Endodermal cell (in vitro differentiated cells): ENCODE data around the gene KIAA1671. TPM values are rescaled to one million over a fixed set of nuclear protein-coding genes. Genes with fewer than 3 reads are reported as not detected.

Experiments
- DNase-seq: peaks from one replicate; pipeline ENCODE4 v3.0.0-alpha.2; 2017
- H3K27ac ChIP-seq: 2 replicates; pipeline ENCODE4 v1.5.1; 2013; ENCODE audit warnings: mild to moderate bottlenecking, low read depth, low read length, moderate library complexity
- H3K27me3 ChIP-seq: 2 replicates; pipeline ENCODE4 v1.6.1; 2013; ENCODE audit warnings: mild to moderate bottlenecking, low read length, moderate library complexity; ENCODE audit not compliant: insufficient read depth, control insufficient read depth, poor library complexity, severe bottlenecking
- H3K36me3 ChIP-seq: 2 replicates; pipeline ENCODE4 v1.7.0; 2013; ENCODE audit warnings: mild to moderate bottlenecking, low read length, moderate library complexity; ENCODE audit not compliant: control insufficient read depth, insufficient read depth
- H3K4me1 ChIP-seq: one replicate; pipeline ENCODE4 v1.7.0; 2013; ENCODE audit warnings: low read length; ENCODE audit not compliant: control insufficient read depth, insufficient read depth
- H3K4me3 ChIP-seq: 2 replicates; pipeline ENCODE4 v1.5.1; 2013; ENCODE audit warnings: mild to moderate bottlenecking, low read length, moderate library complexity
- H3K9ac ChIP-seq: 2 replicates; pipeline ENCODE4 v1.6.1; 2013; ENCODE audit warnings: mild to moderate bottlenecking, low read length, moderate library complexity; ENCODE audit not compliant: poor library complexity, severe bottlenecking; ENCODE audit errors: extremely low read depth
- H3K9me3 ChIP-seq: 2 replicates; pipeline ENCODE4 v1.6.1; 2013; ENCODE audit warnings: mild to moderate bottlenecking, low read length, moderate library complexity; ENCODE audit not compliant: control insufficient read depth
- H3K27ac Mint-ChIP-seq: 2 replicates; pipeline ENCODE4 v1.8.0; 2020; ENCODE audit warnings: mixed read lengths
- H3K27me3 Mint-ChIP-seq: 2 replicates; pipeline ENCODE4 v1.8.0; 2021; ENCODE audit warnings: mild to moderate bottlenecking, mixed read lengths; ENCODE audit not compliant: insufficient read depth
- H3K36me3 Mint-ChIP-seq: 2 replicates; pipeline ENCODE4 v1.8.0; 2020; ENCODE audit warnings: low read depth, mixed read lengths
- H3K4me1 Mint-ChIP-seq: 2 replicates; pipeline ENCODE4 v1.8.0; 2020; ENCODE audit warnings: mixed read lengths
- H3K4me3 Mint-ChIP-seq: 2 replicates; pipeline ENCODE4 v1.8.0; 2020; ENCODE audit warnings: mild to moderate bottlenecking, moderate library complexity, mixed read lengths
- H3K9me3 Mint-ChIP-seq: 2 replicates; pipeline ENCODE4 v1.8.0; 2020; ENCODE audit warnings: mild to moderate bottlenecking, mixed read lengths
- WGBS, 2 experiments: methylation state at CpG; one replicate each; pipeline versions ENCODE4 v1.1.5 to v1.1.7; 2013; ENCODE audit warnings: missing lambda C conversion rate in 2 of 2, mixed read lengths in 1 of 2; ENCODE audit not compliant: insufficient coverage in 1 of 2, insufficient read length in 1 of 2; 5-methylcytosine and 5-hydroxymethylcytosine counted together
- total RNA-seq, 2 donors: library from RNA; stranded (reverse); fragmentation: NEBNext Ultra II Directional in 1 of 2; extraction: Animal tissue kit (Norgen Biotek cat#: 25700) in 1 of 2; gene quantifications; 2 replicates in 1 of 2; 3 replicates in 1 of 2; pipeline ENCODE4 v1.2.1, GENCODE V29; 2021
- TF ChIP-seq, protein P1 (sequence below): fragments of 200-600 bp; sonication (generic); conservative IDR thresholded peaks from 2 replicates; pipeline ENCODE4 v1.5.0; 2021; ENCODE audit warnings: antibody characterized with exemption, mild to moderate bottlenecking

KIAA1671 gene
- total RNA-seq, 2 donors from 2014 or later, result 38.8 to 43.7 TPM

- no peak overlapping the region for H3K4me3 ChIP-seq
- DNase-seq, result no peak
- H3K9ac ChIP-seq, result no peak overlapping the region
- H3K4me3 Mint-ChIP-seq, result no peak overlapping the region
- peaks cover 18% of the 10 kb centered on the region for H3K36me3 Mint-ChIP-seq
- peaks cover 13% of the 10 kb centered on the region for H3K9me3 ChIP-seq
- peaks cover 10% of the 10 kb centered on the region for H3K4me1 Mint-ChIP-seq
- no peak overlapping the region for H3K27ac Mint-ChIP-seq
- H3K27me3 Mint-ChIP-seq, result no peaks in the 10 kb centered on the region
- H3K4me1 ChIP-seq, result peaks cover 8% of the 10 kb centered on the region
- 92 to 98% methylated on average over 2 of the region's 2 CpGs for WGBS, 2 experiments
- TF ChIP-seq, protein P1, sequence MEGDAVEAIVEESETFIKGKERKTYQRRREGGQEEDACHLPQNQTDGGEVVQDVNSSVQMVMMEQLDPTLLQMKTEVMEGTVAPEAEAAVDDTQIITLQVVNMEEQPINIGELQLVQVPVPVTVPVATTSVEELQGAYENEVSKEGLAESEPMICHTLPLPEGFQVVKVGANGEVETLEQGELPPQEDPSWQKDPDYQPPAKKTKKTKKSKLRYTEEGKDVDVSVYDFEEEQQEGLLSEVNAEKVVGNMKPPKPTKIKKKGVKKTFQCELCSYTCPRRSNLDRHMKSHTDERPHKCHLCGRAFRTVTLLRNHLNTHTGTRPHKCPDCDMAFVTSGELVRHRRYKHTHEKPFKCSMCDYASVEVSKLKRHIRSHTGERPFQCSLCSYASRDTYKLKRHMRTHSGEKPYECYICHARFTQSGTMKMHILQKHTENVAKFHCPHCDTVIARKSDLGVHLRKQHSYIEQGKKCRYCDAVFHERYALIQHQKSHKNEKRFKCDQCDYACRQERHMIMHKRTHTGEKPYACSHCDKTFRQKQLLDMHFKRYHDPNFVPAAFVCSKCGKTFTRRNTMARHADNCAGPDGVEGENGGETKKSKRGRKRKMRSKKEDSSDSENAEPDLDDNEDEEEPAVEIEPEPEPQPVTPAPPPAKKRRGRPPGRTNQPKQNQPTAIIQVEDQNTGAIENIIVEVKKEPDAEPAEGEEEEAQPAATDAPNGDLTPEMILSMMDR, result no peak
- H3K36me3 ChIP-seq, result peaks cover 19% of the 10 kb centered on the region
- H3K27ac ChIP-seq, result no peak overlapping the region
- H3K27me3 ChIP-seq, result no peaks in the 10 kb centered on the region
- peaks cover 2% of the 10 kb centered on the region for H3K9me3 Mint-ChIP-seq
Observed at GRCh38 chr22:25134451-25134850, 181.9 kb downstream of the KIAA1671 start.

GRCh38 chr22:25136953-25137576 is 184.5 kb downstream of the KIAA1671 start:
- no peak overlapping the region for H3K4me3 ChIP-seq
- H3K4me1 ChIP-seq, result peaks cover 1% of the 10 kb centered on the region
- TF ChIP-seq, protein P1, result no peak
- peaks cover 26% of the 10 kb centered on the region for H3K36me3 ChIP-seq
- H3K9me3 Mint-ChIP-seq, result peaks cover 2% of the 10 kb centered on the region
- H3K27me3 ChIP-seq, result no peaks in the 10 kb centered on the region
- H3K4me1 Mint-ChIP-seq, result peaks cover 4% of the 10 kb centered on the region
- H3K4me3 Mint-ChIP-seq, result no peak overlapping the region
- 86 to 93% methylated on average over 3 to 5 of the region's 5 CpGs for WGBS, 2 experiments
- no peaks in the 10 kb centered on the region for H3K27me3 Mint-ChIP-seq
- peaks cover 13% of the 10 kb centered on the region for H3K9me3 ChIP-seq
- no peak overlapping the region for H3K27ac ChIP-seq
- no peak overlapping the region for H3K9ac ChIP-seq
- peaks cover 21% of the 10 kb centered on the region for H3K36me3 Mint-ChIP-seq
- no peak overlapping the region for H3K27ac Mint-ChIP-seq
- no peak for DNase-seq

- Mint-ChIP-seq H3K27ac (no peak overlapping the region), H3K4me1 (no peaks in the 10 kb centered on the region), H3K9me3 (peaks cover 2% of the 10 kb centered on the region), H3K4me3 (no peak overlapping the region), H3K27me3 (no peaks in the 10 kb centered on the region), H3K36me3 (peaks cover 21% of the 10 kb centered on the region)
- Histone ChIP-seq H3K9me3 (peaks cover 13% of the 10 kb centered on the region), H3K9ac (no peak overlapping the region), H3K27me3 (no peaks in the 10 kb centered on the region), H3K36me3 (peaks cover 26% of the 10 kb centered on the region), H3K4me3 (no peak overlapping the region), H3K4me1 (no peaks in the 10 kb centered on the region), H3K27ac (no peak overlapping the region)
- DNase-seq, result no peak
- TF ChIP-seq, protein P1, result no peak
- 96% methylated on average over 4 to 6 of the region's 6 CpGs for whole genome bisulfite sequencing, 2 experiments
Observed at GRCh38 chr22:25137577-25138525, 185.3 kb downstream of the KIAA1671 start.
